GM23248 (cell line): ENCODE results near the gene PHLPP1.

Experiments used
- EZH2 ChIP-seq: fragments of 200-600 bp; sonication (generic); IDR thresholded peaks from 2 replicates; pipeline ENCODE4 v1.6.1; 2018; ENCODE audit warnings: antibody characterized with exemption, mild to moderate bottlenecking; ENCODE audit not compliant: insufficient read depth, poor library complexity, severe bottlenecking
- EZH2phosphoT487 ChIP-seq: fragments of 200-600 bp; sonication (generic); IDR thresholded peaks from 2 replicates; pipeline ENCODE4 v1.6.1; 2018; ENCODE audit warnings: antibody characterized with exemption, moderate library complexity, mild to moderate bottlenecking, low read depth; ENCODE audit not compliant: insufficient read depth

GRCh38 chr18:63022429-63023022 is 307.2 kb downstream of the PHLPP1 start:
- no peak for TF ChIP-seq EZH2
- no peak for TF ChIP-seq EZH2phosphoT487
